A549 treated with ZK216348 at 1 μM for 4 hours (cell line): ENCODE results near the gene GARIN5B. TPM values are rescaled to one million over a fixed set of nuclear protein-coding genes. Genes with fewer than 3 reads are reported as not detected.

ENCODE experiments used
- total RNA-seq: library from RNA; stranded (reverse); fragments of 200-300 nt; extraction: Qiagen RNA extraction; gene quantifications from 5 replicates; pipeline ENCODE4 v1.2.3, GENCODE V29; 2022; ENCODE audit warnings: low read depth

GARIN5B gene
- 0.11 to 0.42 TPM (median 0.18 TPM) in 4 of 5 replicates, not detected in the other for total RNA-seq

GRCh38 chr19:55362990-55363716 is at the start of gene GARIN5B:
TSS of gene GARIN5B (minus strand) at chr19:55363260. CDS start at chr19:55363066, 194 bp downstream.

GRCh38 chr19:55407550-55407799 is 44.4 kb upstream of the GARIN5B start, which contains the start of gene UBE2S:
TSS of gene UBE2S (minus strand) at chr19:55407788. CDS start at chr19:55407589, 199 bp downstream.

DNA sequence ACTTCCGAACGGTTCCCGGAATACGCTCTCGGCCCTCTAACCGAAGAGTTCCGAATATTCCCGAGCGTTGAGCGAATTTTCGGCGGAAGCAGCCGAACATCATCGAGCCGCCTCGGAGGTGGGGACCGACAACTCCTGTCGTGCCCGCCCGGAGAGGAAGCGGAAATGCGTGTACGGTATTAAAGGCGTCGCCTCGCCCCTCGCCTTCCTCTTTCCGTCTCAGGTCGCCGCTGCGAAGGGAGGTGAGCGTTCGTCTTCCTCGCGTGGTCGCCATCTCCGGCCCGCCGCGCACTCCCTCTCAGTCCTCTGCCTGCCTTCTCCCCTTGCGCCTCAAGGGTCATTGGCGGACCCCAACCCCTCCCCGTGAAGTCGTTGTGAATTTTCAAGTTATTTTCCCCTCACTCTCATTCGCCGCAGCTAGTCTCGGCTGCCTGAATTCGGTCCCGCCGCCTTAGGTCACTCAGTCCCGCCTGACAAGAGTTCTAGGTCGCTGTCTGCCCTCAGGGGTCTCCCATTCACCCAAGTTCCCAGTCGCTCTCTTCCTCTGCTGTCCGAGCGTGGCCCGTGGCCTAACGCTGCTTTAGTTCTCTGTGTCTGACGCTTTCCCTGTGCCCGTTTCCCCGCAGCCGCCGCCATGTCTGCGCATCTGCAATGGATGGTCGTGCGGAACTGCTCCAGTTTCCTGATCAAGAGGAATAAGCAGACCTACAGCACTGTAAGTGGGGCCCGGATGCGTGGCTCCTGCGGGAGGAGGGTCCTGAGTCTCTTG is 22.8 kb upstream of the GARIN5B start, which contains the start of gene RPL28:
Gene RPL28, plus strand, starts transcription at position 209 of the 769 bp plus-strand sequence. Its CDS starts 426 bp downstream, at position 635.

DNA sequence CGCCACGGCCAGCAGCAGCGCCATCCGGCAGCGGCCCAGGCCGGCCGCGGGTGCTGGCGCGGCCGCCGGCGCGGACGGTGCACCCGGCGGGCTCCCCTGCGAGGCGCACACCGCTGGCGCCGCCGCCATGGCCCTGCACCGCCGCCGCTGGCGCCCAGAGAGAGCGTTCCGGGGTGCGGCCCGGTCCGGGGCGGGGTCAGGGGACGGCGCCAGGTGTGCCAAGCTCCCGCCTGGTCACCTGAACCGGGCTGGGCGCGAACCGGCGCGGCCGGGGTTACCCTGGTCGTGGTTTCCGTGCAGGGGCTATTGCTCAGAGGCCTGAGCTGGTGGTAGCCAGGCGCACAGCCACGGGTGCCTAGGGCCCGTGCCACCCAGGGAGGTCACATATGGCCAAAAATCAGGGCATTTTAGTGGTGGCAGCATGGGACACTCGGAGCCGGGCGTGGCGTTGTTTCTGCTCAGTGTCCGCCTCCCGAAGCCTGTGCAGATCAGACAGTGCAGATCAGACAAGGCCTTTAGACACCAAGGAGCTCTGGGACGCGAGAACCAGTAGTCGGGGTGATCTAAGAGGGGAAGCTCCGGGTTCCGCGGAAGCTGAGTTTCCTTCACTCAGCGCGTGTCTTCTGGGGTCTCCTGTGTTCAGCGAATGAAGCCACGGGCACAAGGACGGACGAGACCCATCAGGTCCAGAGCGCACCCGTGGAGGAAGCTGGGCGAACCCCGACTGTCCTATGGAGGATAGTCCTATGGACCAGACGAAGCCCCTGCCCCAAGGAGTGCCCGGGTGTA is 21.3 kb upstream of the GARIN5B start, which contains the start of gene TMEM238:
Gene TMEM238, minus strand, starts transcription at position 162 of the 789 bp plus-strand sequence. Its CDS starts 33 bp downstream, at position 129.

DNA sequence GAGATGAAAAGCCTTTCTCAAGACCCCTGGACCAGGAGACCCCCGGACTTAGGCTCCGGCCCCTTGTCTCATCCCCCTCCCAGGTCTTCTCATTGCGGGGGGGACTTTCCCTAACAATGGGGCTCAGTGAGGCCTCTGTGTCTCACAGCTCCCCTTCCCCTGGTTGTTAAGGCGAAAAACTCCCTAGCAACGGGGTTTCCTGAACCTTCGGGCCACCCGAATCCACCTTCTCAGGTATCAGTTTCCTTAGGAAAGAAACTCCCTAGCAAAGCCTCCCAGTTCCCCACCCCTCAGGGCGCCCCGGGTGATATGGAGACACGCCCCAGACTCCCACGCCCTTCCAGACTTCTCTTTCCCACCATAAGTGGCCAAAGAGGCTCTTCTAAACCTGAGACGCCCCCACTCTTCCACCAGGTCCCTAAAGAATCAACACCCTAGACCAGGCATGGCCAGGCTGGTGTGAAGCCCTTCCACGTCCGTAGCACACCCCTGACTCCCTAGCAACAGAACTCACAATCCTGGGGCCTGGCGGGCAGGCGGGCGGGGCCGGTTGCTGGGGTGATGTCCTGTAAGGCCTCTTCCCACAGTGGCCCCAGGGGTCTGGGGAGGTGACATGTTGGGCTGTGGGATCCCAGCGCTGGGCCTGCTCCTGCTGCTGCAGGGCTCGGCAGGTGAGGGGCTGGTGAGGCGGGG is 13.3 kb upstream of the GARIN5B start, which contains the start of gene TMEM190:
Gene TMEM190, plus strand, starts transcription at position 586 of the 693 bp plus-strand sequence. Its CDS starts 28 bp downstream, at position 614.

GRCh38 chr19:55370305-55370988 is 7.4 kb upstream of the GARIN5B start, which contains the start of gene IL11:
TSS of gene IL11 (minus strand) at chr19:55370463. CDS start at chr19:55370310, 153 bp downstream.

DNA sequence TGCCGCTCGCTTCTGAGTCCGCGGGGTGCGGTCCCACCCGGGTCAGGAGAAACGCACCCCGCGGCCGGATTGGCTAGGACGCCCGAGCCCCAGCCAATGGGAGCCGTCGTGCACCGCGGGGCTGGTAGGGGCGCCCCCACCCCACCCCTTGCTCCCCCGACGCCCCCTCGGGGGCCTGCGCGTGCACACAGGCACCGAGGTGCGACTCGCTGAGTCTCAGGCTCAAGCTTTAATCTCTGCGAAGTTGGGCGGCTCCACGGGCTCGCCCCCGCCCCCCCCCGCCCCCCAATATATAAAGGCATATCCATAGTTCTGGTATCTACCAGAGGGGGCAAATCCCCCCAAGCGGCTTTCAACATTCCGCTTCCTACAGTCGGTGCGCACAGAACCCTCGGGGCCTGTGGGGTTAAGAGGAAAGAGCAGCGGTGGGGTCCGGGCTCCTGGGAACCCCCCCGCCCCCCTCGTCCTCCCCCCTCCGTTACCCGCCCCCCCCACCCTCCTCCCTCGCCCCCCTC is 8.3 kb downstream of the GARIN5B start, which contains the start of gene COX6B2:
Gene COX6B2, minus strand, starts transcription at position 22 of the 515 bp plus-strand sequence. CDS start 198 bp downstream, outside the sequence.

DNA sequence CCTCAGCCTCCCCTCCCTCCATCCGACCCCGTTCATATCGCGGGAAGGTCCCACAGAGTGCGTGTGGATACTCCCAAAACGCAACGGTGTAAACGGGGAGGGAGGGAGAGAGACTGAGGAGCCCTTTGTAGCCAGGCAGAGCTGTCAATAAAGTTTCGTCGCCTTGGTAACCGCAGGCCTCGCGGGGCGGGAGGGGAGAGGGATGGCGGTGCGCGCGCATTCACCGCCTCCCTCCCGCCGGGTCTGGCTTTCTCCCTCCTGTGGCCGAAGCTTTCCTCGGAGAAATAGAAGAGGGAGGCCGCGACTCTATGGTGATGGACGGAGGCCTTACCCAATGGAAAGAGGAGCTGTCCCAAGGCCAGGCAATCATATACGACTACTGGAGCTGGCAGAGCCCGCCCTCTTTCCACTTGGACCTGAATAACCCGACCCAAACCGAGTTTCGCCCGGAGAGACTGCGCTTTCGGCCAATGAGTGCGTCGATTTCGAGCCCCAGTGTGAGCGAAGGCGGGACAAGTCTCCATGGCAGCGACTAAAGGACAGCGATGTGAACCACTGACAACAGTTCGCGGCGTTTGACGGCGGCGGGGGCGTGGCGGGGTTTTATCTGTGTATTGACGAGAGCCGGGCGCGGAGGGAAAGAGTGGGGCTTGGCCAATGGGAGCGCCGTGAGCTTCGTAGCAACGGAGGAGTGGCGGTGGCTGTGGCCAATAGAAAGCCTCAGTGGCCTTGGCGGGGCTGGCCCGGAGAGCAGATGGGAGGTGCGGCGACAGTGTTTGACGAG is 23.8 kb downstream of the GARIN5B start, which contains the start of gene KMT5C:
Gene KMT5C, plus strand, starts transcription at position 772 of the 784 bp plus-strand sequence. CDS start 2,061 bp downstream, outside the sequence.

GRCh38 chr19:55325172-55325571 is 37.9 kb downstream of the GARIN5B start, which contains the start of gene TMEM150B:
TSS of gene TMEM150B (minus strand) at chr19:55325341. CDS start at chr19:55321036, 4,305 bp downstream.

Other genes with a start within 250 kb of the GARIN5B start
- 52.2 to 99.2 TPM (median 86.1 TPM) in 5 replicates for gene PPP1R12C, start 245.6 kb downstream of the GARIN5B start, total RNA-seq
- 96.6 to 145 TPM (median 141 TPM) in 5 replicates for gene TNNT1, start 214.1 kb downstream of the GARIN5B start, total RNA-seq
- 6.6 to 13.4 TPM (median 7.0 TPM) in 5 replicates for gene TNNI3, start 205.5 kb downstream of the GARIN5B start, total RNA-seq
- 3.1 to 6.7 TPM (median 5.6 TPM) in 5 replicates for gene DNAAF3, start 196.6 kb downstream of the GARIN5B start, total RNA-seq
- 2.7 to 4.4 TPM (median 3.1 TPM) in 5 replicates for gene SYT5, start 183.0 kb downstream of the GARIN5B start, total RNA-seq
- 3.6 to 6.0 TPM (median 4.0 TPM) in 5 replicates for gene PTPRH, start 153.8 kb downstream of the GARIN5B start, total RNA-seq
- gene TMEM86B, start 134.5 kb downstream of the GARIN5B start, total RNA-seq: 2.2 to 5.4 TPM (median 4.8 TPM) in 5 replicates
- gene PPP6R1, start 104.2 kb downstream of the GARIN5B start, total RNA-seq: 64.6 to 131 TPM (median 118 TPM) in 5 replicates
- 122 to 147 TPM (median 138 TPM) in 5 replicates for gene HSPBP1, start 83.2 kb downstream of the GARIN5B start, total RNA-seq
- gene BRSK1, start 79.3 kb downstream of the GARIN5B start, total RNA-seq: 3.2 to 5.1 TPM (median 4.6 TPM) in 5 replicates
- not detected in 5 replicates for gene TMEM150B, start 37.9 kb downstream of the GARIN5B start, total RNA-seq
- 3.1 to 9.0 TPM (median 8.2 TPM) in 5 replicates for gene KMT5C, start 23.4 kb downstream of the GARIN5B start, total RNA-seq
- gene COX6B2, start 8.5 kb downstream of the GARIN5B start, total RNA-seq: 1.2 to 7.0 TPM (median 1.4 TPM) in 5 replicates
- 20.8 to 42.0 TPM (median 26.5 TPM) in 5 replicates for gene IL11, start 7.2 kb upstream of the GARIN5B start, total RNA-seq
- 1.2 to 2.3 TPM (median 1.3 TPM) in 5 replicates for gene TMEM190, start 13.6 kb upstream of the GARIN5B start, total RNA-seq
- gene TMEM238, start 21.0 kb upstream of the GARIN5B start, total RNA-seq: 2.3 to 14.6 TPM (median 11.3 TPM) in 5 replicates
- gene RPL28, start 22.7 kb upstream of the GARIN5B start, total RNA-seq: 2,333 to 3,419 TPM (median 2,681 TPM) in 5 replicates
- 317 to 626 TPM (median 479 TPM) in 5 replicates for gene UBE2S, start 44.5 kb upstream of the GARIN5B start, total RNA-seq
- not detected in 5 replicates for gene SHISA7, start 80.0 kb upstream of the GARIN5B start, total RNA-seq
- 36.3 to 64.0 TPM (median 58.6 TPM) in 5 replicates for gene ISOC2, start 98.4 kb upstream of the GARIN5B start, total RNA-seq
- gene C19orf85, start 101.5 kb upstream of the GARIN5B start, total RNA-seq: not detected in 5 replicates
- 2.7 to 8.8 TPM (median 6.9 TPM) in 5 replicates for gene ZNF628, start 113.4 kb upstream of the GARIN5B start, total RNA-seq
- 32.8 to 59.9 TPM (median 49.9 TPM) in 5 replicates for gene NAT14, start 121.9 kb upstream of the GARIN5B start, total RNA-seq
- 0.69 to 1.2 TPM (median 0.82 TPM) in 5 replicates for gene SSC5D, start 125.2 kb upstream of the GARIN5B start, total RNA-seq
- 0.61 to 2.5 TPM (median 2.0 TPM) in 5 replicates for gene SBK2, start 173.9 kb upstream of the GARIN5B start, total RNA-seq
- gene SBK3, start 182.3 kb upstream of the GARIN5B start, total RNA-seq: 0.44 to 1.5 TPM (median 1.5 TPM) in 5 replicates
- gene ZNF579, start 217.6 kb upstream of the GARIN5B start, total RNA-seq: 14.9 to 40.1 TPM (median 32.3 TPM) in 5 replicates
- gene FIZ1, start 236.3 kb upstream of the GARIN5B start, total RNA-seq: 17.5 to 25.7 TPM (median 24.4 TPM) in 5 replicates
- 5.5 to 21.0 TPM (median 18.9 TPM) in 5 replicates for gene ZNF524, start 237.0 kb upstream of the GARIN5B start, total RNA-seq
- 5.4 to 14.2 TPM (median 13.0 TPM) in 5 replicates for gene ZNF865, start 242.4 kb upstream of the GARIN5B start, total RNA-seq